K562 (cell line): Measurements from ENCODE around the gene KCTD21. TPM values are rescaled to one million over a fixed set of nuclear protein-coding genes. Genes with fewer than 3 reads are reported as not detected.
A peak's percentile ranks its signal among the peaks of the same experiment; 100 is the strongest.

Experiments used
- ATAC-seq: fragments of 200-7000 bp; cut with Tn5 transposase; 3 replicates; pipeline ENCODE4 v1.9.1; 2020; ENCODE audit warnings: moderate library complexity
- BruUV-seq: library from RNA; stranded (reverse); fragments of 400-500 nt; replicated peaks from 2 replicates; lab custom pipeline; 2021; lab: Mats Ljungman, UMichigan
- CTCF ChIA-PET: fragments of 300-600 bp; formaldehyde crosslinking; extraction: SDS; loops from one replicate; lab custom pipeline; 2021; ENCODE audit warnings: low intra/inter-chr PET ratio; lab: Yijun Ruan, JAX
- POLR2A ChIA-PET: fragments of 300-600, 350-650 bp; sonication (Branson Sonifier 250); formaldehyde crosslinking; extraction: SDS; loops from one replicate; lab custom pipeline; 2021; ENCODE audit warnings: antibody characterized with exemption, inconsistent platforms; lab: Yijun Ruan, JAX
- DNase-seq, 4 experiments: peaks; one replicate each; pipeline versions ENCODE4 v3.0.0 to v3.0.0-alpha.2; 2011 to 2018; ENCODE audit warnings: low spot score in 3 of 4, mixed read lengths in 3 of 4; ENCODE audit errors: extremely low read depth in 1 of 4
- FAIRE-seq: peaks from 2 replicates; lab custom pipeline; 2011; peaks lifted over from hg19 to GRCh38; lab: Jason Lieb, UNC
- H2AFZ ChIP-seq: 2 replicates; pipeline ENCODE4 v1.6.0; 2011; ENCODE audit warnings: low read depth, low read length, control low read depth, inconsistent platforms
- H3K27ac ChIP-seq: fragments of 200-600 bp; 3 replicates; pipeline ENCODE4 v1.8.0; 2011; ENCODE audit warnings: low read depth, mild to moderate bottlenecking, control low read depth, inconsistent platforms, low read length, moderate library complexity, mixed read lengths; ENCODE audit errors: extremely low read depth
- H3K27me3 ChIP-seq, 2 experiments: fragments of 300-600 bp in 1 of 2; 2 replicates in 1 of 2; 3 replicates in 1 of 2; pipeline versions ENCODE4 v1.6.0 to v1.8.0; 2011; ENCODE audit warnings: inconsistent platforms in 2 of 2, low read length in 2 of 2, mild to moderate bottlenecking in 1 of 2, mixed read lengths in 1 of 2, moderate library complexity in 1 of 2; ENCODE audit not compliant: control insufficient read depth in 2 of 2, insufficient read depth in 2 of 2
- H3K36me3 ChIP-seq: fragments of 300-600 bp; 3 replicates; pipeline ENCODE4 v1.8.0; 2011; ENCODE audit warnings: mild to moderate bottlenecking, low read length, inconsistent platforms; ENCODE audit not compliant: control insufficient read depth, insufficient read depth
- H3K4me1 ChIP-seq, 2 experiments: fragments of 200-600 bp in 1 of 2; replicated peaks in 1 of 2; 2 replicates in 1 of 2; 3 replicates in 1 of 2; pipeline versions ENCODE4 v1.5.1 to v1.8.0; 2011; ENCODE audit warnings: inconsistent platforms in 2 of 2, low read length in 2 of 2, mild to moderate bottlenecking in 1 of 2, mixed read lengths in 1 of 2, moderate library complexity in 1 of 2; ENCODE audit not compliant: control insufficient read depth in 2 of 2, insufficient read depth in 2 of 2
- H3K4me2 ChIP-seq: 2 replicates; pipeline ENCODE4 v1.6.1; 2011; ENCODE audit warnings: low read length, control low read depth, inconsistent platforms, mixed read lengths; ENCODE audit not compliant: insufficient read depth
- H3K4me3 ChIP-seq: fragments of 200-600 bp; sonication (generic), shearing (Covaris generic); 2 replicates; pipeline ENCODE4 v1.5.1; 2016; ENCODE audit warnings: control low read depth, inconsistent platforms
- H3K79me2 ChIP-seq: fragments of 200-600 bp; 3 replicates; pipeline ENCODE4 v1.8.0; 2011; ENCODE audit warnings: low read length, inconsistent platforms; ENCODE audit not compliant: control insufficient read depth, insufficient read depth
- H3K9ac ChIP-seq, 2 experiments: 2 replicates each; pipeline versions ENCODE4 v1.6.0 to v1.6.1; 2011; ENCODE audit warnings: low read depth in 2 of 2, low read length in 2 of 2, control low read depth in 1 of 2, inconsistent platforms in 1 of 2, mild to moderate bottlenecking in 1 of 2, mixed read lengths in 1 of 2; ENCODE audit not compliant: insufficient read depth in 1 of 2
- H3K9me1 ChIP-seq: one replicate; pipeline ENCODE4 v1.6.0; 2011; ENCODE audit warnings: inconsistent platforms, mild to moderate bottlenecking, low read length, moderate library complexity; ENCODE audit not compliant: control insufficient read depth, insufficient read depth
- H3K9me3 ChIP-seq: replicated peaks from 2 replicates; pipeline ENCODE4 v1.5.1; 2011; ENCODE audit warnings: low read depth, low read length, inconsistent platforms; ENCODE audit not compliant: control insufficient read depth, insufficient read depth
- H4K20me1 ChIP-seq: replicated peaks from 2 replicates; pipeline ENCODE4 v1.6.1; 2011; ENCODE audit warnings: low read length, inconsistent platforms, mixed read lengths; ENCODE audit not compliant: control insufficient read depth, insufficient read depth
- BHLHE40 ChIP-seq: IDR thresholded peaks from 2 replicates; pipeline ENCODE4 v1.6.1; 2011; ENCODE audit warnings: low read length, improper control_type of control experiment
- CBX5 ChIP-seq: IDR thresholded peaks from 2 replicates; pipeline ENCODE4 v1.6.1; 2014; ENCODE audit warnings: low read depth, borderline replicate concordance
- EGR1 ChIP-seq: fragments of 450-650 bp; conservative IDR thresholded peaks from 2 replicates; pipeline ENCODE4 v1.6.1; 2017; ENCODE audit warnings: mild to moderate bottlenecking
- ELF2 ChIP-seq: fragments of 250-450 bp; sonication (Bioruptor Pico); IDR thresholded peaks from 2 replicates; pipeline ENCODE4 v1.5.0; 2021; ENCODE audit warnings: mild to moderate bottlenecking
- ESRRB ChIP-seq: fragments of 250-450 bp; sonication (Bioruptor Pico); IDR thresholded peaks from 2 replicates; pipeline ENCODE4 v1.5.0; 2020; ENCODE audit warnings: mild to moderate bottlenecking, moderate library complexity, borderline replicate concordance
- HCFC1 ChIP-seq: IDR thresholded peaks from 2 replicates; pipeline ENCODE4 v1.6.1; 2012; ENCODE audit warnings: low read depth, low read length, improper control_type of control experiment
- JUNB ChIP-seq: fragments of 450-650 bp; formaldehyde crosslinking; conservative IDR thresholded peaks from 2 replicates; pipeline ENCODE4 v1.4.0; 2020; ENCODE audit warnings: mild to moderate bottlenecking
- POLR2B ChIP-seq: fragments of 450-650 bp; IDR thresholded peaks from 2 replicates; pipeline ENCODE4 v1.6.1; 2018; ENCODE audit warnings: low read depth; ENCODE audit not compliant: partially characterized antibody
- PTRF ChIP-seq: fragments of 450-650 bp; IDR thresholded peaks from 2 replicates; pipeline ENCODE4 v1.6.1; 2016; ENCODE audit warnings: mild to moderate bottlenecking, missing genetic modification characterization, missing compliant biosample characterization
- SAFB ChIP-seq: fragments of 200-400 bp; formaldehyde crosslinking; IDR thresholded peaks from 2 replicates; pipeline ENCODE4 v1.6.1; 2017; ENCODE audit warnings: low read depth, low read length, borderline replicate concordance
- SREBF1 ChIP-seq: fragments of 150-350 bp; IDR thresholded peaks from 2 replicates; pipeline ENCODE4 v1.6.1; 2014; ENCODE audit warnings: antibody characterized with exemption, low read depth, low read length, borderline replicate concordance
- TAF7 ChIP-seq: fragments of 450-650 bp; IDR thresholded peaks from 2 replicates; pipeline ENCODE4 v1.6.1; 2016; ENCODE audit warnings: missing genetic modification characterization, missing compliant biosample characterization
- WGBS: fragments of 100-300 bp; shearing (Covaris generic); methylation state at CpG from one replicate; pipeline ENCODE4 v1.1.6; 2016; ENCODE audit warnings: low coverage, mixed read lengths; ENCODE audit not compliant: insufficient coverage; ENCODE audit errors: missing lambda C conversion rate; 5-methylcytosine and 5-hydroxymethylcytosine counted together
- in situ Hi-C: fragments of 300-500 bp; cut with MboI; formaldehyde crosslinking; loops from 4 replicates; pipeline ENCODE4 v1.15.0; 2018; ENCODE audit warnings: inconsistent platforms, mixed read lengths
- intact Hi-C: fragments of 100-400 bp; cut with micrococcal nuclease; formaldehyde crosslinking; loops from 2 replicates; pipeline ENCODE4 v1.14.2; 2022
- polyA plus RNA-seq, 8 experiments: library from polyadenylated mRNA; depleted of rRNA in 4 of 8; stranded (reverse) in 5 of 8; unstranded in 3 of 8; fragments of >200 nt; fragmentation: Nextera tagmentation in 2 of 8; fragmentation: Illumina TruSeq in 1 of 8; extraction: Ambion mirVana in 2 of 8; extraction: Trizol in 1 of 8; gene quantifications; 2 replicates each; pipeline versions ENCODE4 v1.2.1 to v1.2.3, GENCODE V29; 2011 to 2014; ENCODE audit warnings: inconsistent platforms in 1 of 8, missing spikeins in 1 of 8
- total RNA-seq, 7 experiments: library from RNA; depleted of rRNA in 6 of 7; stranded (reverse); fragments of >200 nt in 6 of 7; fragmentation: Illumina TruSeq in 2 of 7; extraction: Trizol in 2 of 7; gene quantifications; 2 replicates each; pipeline versions ENCODE4 v1.2.1 to v1.2.3, GENCODE V29; 2011 to 2021; ENCODE audit warnings: low replicate concordance in 1 of 7
- TF ChIP-seq, protein P1 (sequence below): fragments of 250-450 bp; sonication (Bioruptor Pico); IDR thresholded peaks from 2 replicates; pipeline ENCODE4 v1.4.0; 2020; ENCODE audit warnings: mild to moderate bottlenecking
- TF ChIP-seq, protein P2 (sequence below): sonication (generic); formaldehyde crosslinking; IDR thresholded peaks from 2 replicates; pipeline ENCODE4 v1.9.0; 2022; ENCODE audit warnings: mild to moderate bottlenecking, missing genetic modification reagents
- TF ChIP-seq, protein P3 (sequence below): fragments of 200-400 bp; formaldehyde crosslinking; IDR thresholded peaks from 2 replicates; pipeline ENCODE4 v1.6.1; 2017; ENCODE audit warnings: mild to moderate bottlenecking, low read depth, low read length, moderate library complexity

The KCTD21 gene
- total and polyA plus RNA-seq, 9 of the 15 experiments (the other 6 are each of a cell fraction or from before 2014, with no cell fraction given), result 0.34 to 5.4 (median 1.9) TPM

DNA sequence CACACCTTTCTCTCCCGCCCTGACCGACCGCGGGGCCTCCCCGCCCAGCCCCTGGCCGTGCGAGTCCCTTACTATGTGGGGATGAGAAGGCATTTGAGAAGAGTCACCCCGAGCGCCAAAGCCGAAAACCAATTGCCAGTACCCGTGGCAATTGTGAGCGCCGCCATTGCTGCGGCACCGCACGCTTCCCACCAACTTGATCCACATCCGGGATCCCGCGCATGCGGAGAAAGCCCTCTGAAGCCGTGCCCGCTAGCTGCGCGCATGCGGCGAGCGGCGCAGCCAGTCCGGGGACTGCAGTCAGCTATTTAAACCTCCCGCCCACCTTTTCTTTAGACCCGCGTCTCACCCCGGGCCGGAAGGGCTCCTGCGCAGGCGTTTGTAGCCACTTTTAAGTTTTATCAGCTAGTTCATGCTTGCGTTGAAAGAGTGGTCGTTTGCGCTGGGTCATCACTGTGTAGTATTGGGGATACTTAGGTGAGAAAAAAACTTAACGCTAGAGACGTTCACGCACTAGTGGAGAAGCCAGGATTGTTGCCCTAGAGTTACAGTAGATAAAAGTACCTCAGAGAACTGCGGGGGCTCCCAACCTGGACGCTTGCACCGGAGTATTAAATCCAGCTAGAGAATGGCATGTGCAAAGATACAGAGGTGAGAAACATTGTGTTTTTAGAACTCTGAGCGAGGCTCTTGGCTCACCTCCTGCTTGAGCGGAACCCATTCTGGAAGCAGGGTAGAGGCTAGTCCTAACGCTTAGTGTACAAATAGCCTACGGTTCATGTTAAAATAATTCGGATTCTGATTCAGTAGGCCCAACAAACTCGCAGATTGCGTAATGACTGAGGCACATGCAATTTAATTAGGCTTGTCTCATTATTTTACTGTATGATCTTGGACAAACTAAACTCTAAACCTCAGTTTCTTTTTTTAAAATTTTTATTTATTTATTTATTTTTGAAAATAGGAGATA, 48.7 kb downstream of the KCTD21 start, which contains the start of gene ALG8:
ALG8 (minus strand) TSS at position 205 of the 970 bp plus-strand sequence; CDS start at position 167, 38 bp downstream.
- ChIA-PET CTCF (no interaction called here), POLR2A (interaction anchor here (0.8 to 2.5 kb wide), 12 partner anchors 8 to 432 kb away, joined by 3 to 12 read pairs (median 4); partner anchors contain the start of genes INTS4, KCTD21 and NDUFC2)
- H3K9me1 ChIP-seq, result no peaks in the 10 kb centered on the region
- H3K4me1 ChIP-seq, result peaks cover 15 to 17% of the 10 kb centered on the region in 2 experiments; a peak in 4 of 5 replicates
- H3K4me3 ChIP-seq, result peak within 1 kb of the TSS; percentile 59
- under 1% methylated on average over 52 of the region's 52 CpGs for WGBS
- H4K20me1 ChIP-seq, result no peaks in the 10 kb centered on the region
- BruUV-seq, result TSS peak; percentile 90
- peak; percentile 87 for FAIRE-seq
- peaks cover 3% of the 10 kb centered on the region; the same call in 1 of the 2 replicates for H3K9me3 ChIP-seq
- intact Hi-C loops (loop anchor here (2.0 to 5.0 kb wide), 2 partner anchors 61 to 278 kb away; partner anchors contain the start of genes GAB2 and NDUFC2), in situ Hi-C loops (no loop called here)
- peak within 1 kb of the TSS; percentile 91 for H3K27ac ChIP-seq
- H3K9ac ChIP-seq, result peak within 1 kb of the TSS; percentile 93 to 94
- H3K79me2 ChIP-seq, result peaks cover 55% of the 10 kb centered on the region
- H2AFZ ChIP-seq, result peak within 1 kb of the TSS; percentile 93
- H3K4me2 ChIP-seq, result peak within 1 kb of the TSS; percentile 98
- no peaks in the 10 kb centered on the region for H3K27me3 ChIP-seq
- peaks cover 37% of the 10 kb centered on the region for H3K36me3 ChIP-seq
- peak; percentile 98 to 99 (median 98) for DNase-seq
- ATAC-seq, result peak; percentile 96
- TF ChIP-seq, protein P1, sequence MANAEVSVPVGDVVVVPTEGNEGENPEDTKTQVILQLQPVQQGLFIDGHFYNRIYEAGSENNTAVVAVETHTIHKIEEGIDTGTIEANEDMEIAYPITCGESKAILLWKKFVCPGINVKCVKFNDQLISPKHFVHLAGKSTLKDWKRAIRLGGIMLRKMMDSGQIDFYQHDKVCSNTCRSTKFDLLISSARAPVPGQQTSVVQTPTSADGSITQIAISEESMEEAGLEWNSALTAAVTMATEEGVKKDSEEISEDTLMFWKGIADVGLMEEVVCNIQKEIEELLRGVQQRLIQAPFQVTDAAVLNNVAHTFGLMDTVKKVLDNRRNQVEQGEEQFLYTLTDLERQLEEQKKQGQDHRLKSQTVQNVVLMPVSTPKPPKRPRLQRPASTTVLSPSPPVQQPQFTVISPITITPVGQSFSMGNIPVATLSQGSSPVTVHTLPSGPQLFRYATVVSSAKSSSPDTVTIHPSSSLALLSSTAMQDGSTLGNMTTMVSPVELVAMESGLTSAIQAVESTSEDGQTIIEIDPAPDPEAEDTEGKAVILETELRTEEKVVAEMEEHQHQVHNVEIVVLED (CRISPR knock-in tag), result peak; percentile 82
- TF ChIP-seq SREBF1, result no peak
- peak; percentile 91 for TF ChIP-seq EGR1
- TF ChIP-seq HCFC1, result peak; percentile 83
- peak; percentile 83 for TF ChIP-seq TAF7
- TF ChIP-seq ELF2 (CRISPR knock-in tag), result peak; percentile 95
- peak; percentile 82 for TF ChIP-seq POLR2B
- TF ChIP-seq BHLHE40, result peak; percentile 70
- TF ChIP-seq, protein P2, sequence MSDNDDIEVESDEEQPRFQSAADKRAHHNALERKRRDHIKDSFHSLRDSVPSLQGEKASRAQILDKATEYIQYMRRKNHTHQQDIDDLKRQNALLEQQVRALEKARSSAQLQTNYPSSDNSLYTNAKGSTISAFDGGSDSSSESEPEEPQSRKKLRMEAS (CRISPR knock-in tag), result peak; percentile 98
- TF ChIP-seq PTRF, result no peak
- TF ChIP-seq, protein P3, sequence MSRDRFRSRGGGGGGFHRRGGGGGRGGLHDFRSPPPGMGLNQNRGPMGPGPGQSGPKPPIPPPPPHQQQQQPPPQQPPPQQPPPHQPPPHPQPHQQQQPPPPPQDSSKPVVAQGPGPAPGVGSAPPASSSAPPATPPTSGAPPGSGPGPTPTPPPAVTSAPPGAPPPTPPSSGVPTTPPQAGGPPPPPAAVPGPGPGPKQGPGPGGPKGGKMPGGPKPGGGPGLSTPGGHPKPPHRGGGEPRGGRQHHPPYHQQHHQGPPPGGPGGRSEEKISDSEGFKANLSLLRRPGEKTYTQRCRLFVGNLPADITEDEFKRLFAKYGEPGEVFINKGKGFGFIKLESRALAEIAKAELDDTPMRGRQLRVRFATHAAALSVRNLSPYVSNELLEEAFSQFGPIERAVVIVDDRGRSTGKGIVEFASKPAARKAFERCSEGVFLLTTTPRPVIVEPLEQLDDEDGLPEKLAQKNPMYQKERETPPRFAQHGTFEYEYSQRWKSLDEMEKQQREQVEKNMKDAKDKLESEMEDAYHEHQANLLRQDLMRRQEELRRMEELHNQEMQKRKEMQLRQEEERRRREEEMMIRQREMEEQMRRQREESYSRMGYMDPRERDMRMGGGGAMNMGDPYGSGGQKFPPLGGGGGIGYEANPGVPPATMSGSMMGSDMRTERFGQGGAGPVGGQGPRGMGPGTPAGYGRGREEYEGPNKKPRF, result no peak
- TF ChIP-seq JUNB (CRISPR knock-in tag), result no peak
- no peak for TF ChIP-seq SAFB
- TF ChIP-seq CBX5, result no peak
- no peak for TF ChIP-seq ESRRB (CRISPR knock-in tag)
